Measurements from ENCODE around the gene YAF2. TPM values are rescaled to one million over a fixed set of nuclear protein-coding genes. Genes with fewer than 3 reads are reported as not detected.

Gene YAF2
- total RNA-seq, 1 experiment from 2014 or later = 15.0 TPM

DNA sequence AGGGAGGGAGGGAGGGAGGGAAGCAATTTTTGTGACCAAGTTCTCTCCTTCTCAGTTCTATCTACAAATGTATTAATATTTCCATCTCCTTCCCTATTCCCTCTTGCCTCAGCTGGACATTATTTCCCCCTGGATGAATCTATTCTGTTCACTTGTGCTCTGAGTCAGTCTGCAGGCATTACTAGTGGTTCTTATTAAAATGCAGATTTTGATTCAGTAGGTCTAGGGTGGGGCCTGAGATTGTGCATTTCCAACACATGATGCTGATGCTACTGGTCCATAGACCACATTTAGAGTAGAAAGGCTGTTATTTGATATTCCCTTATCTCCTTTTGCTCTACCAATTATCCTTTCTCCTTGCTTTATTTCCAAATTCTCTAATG, 40.1 kb upstream of the YAF2 start:
- Histone ChIP-seq H2AFZ (ENCODE audit: low read depth, low read length, poor library complexity, severe bottlenecking) (no peak overlapping the region), H3K36me3 (ENCODE audit: control insufficient read depth in 1 of 2, insufficient read depth in 2 of 2, low read length in 2 of 2) (no peaks in the 10 kb centered on the region), H3K27me3 (ENCODE audit: insufficient read depth, low read length) (no peaks in the 10 kb centered on the region), H3K9me3 (ENCODE audit: control insufficient read depth in 1 of 2, insufficient read depth in 1 of 2, low read depth in 1 of 2, low read length in 2 of 2) (no peaks in the 10 kb centered on the region), H3K9ac (ENCODE audit: low read length) (no peak overlapping the region), H3K4me1 (ENCODE audit: control insufficient read depth in 1 of 2, insufficient read depth in 2 of 2, low read length in 2 of 2) (no peaks in the 10 kb centered on the region), H3K79me2 (ENCODE audit: insufficient read depth, low read length) (no peaks in the 10 kb centered on the region), H3K4me3 (replicated peaks in 1 of 2; ENCODE audit: low read depth in 1 of 2, low read length in 2 of 2) (no peak overlapping the region), H3K9me2 (ENCODE audit: insufficient read depth) (no peaks in the 10 kb centered on the region), H3K4me2 (ENCODE audit: low read length) (no peak overlapping the region), H4K20me1 (ENCODE audit: insufficient read depth) (no peaks in the 10 kb centered on the region), H3K27ac (ENCODE audit: low read depth, low read length) (no peak overlapping the region)
- intact Hi-C loops (cut with micrococcal nuclease) = loop anchor here (5.0 kb wide), 1 partner anchor 289 kb away; no protein-coding TSS in a partner anchor
- no peak for ATAC-seq
- TF ChIP-seq ZFX (IDR thresholded peaks at IDR 0.05) (no peak), EGR1 (IDR thresholded peaks at IDR 0.05; ENCODE audit: low read depth) (no peak), CTCF (IDR thresholded peaks at IDR 0.05 in 2 of 3, conservative IDR thresholded peaks at IDR 0.05 in 1 of 3; ENCODE audit: borderline replicate concordance in 1 of 3, insufficient read depth in 1 of 3, low read depth in 2 of 3, low read length in 2 of 3) (no peak), CEBPB (IDR thresholded peaks at IDR 0.05; ENCODE audit: low read depth) (no peak), SP1 (IDR thresholded peaks at IDR 0.05; ENCODE audit: low read depth) (no peak), EZH2phosphoT487 (IDR thresholded peaks at IDR 0.05; ENCODE audit: borderline replicate concordance) (no peak), FOSL1 (IDR thresholded peaks at IDR 0.05; ENCODE audit: low read depth) (no peak), SRF (IDR thresholded peaks at IDR 0.05; ENCODE audit: low read depth) (no peak), YY1 (IDR thresholded peaks at IDR 0.05; ENCODE audit: extremely low read depth, insufficient replicate concordance, low read depth, low read length) (no peak), ZNF274 (IDR thresholded peaks at IDR 0.05; ENCODE audit: low read depth, low read length) (no peak), CBX3 (IDR thresholded peaks at IDR 0.05; ENCODE audit: low read depth) (no peak), EZH2 (IDR thresholded peaks at IDR 0.05) (no peak), RAD21 (IDR thresholded peaks at IDR 0.05; ENCODE audit: low read depth) (no peak), JUND (IDR thresholded peaks at IDR 0.05) (no peak), REST (IDR thresholded peaks at IDR 0.05; ENCODE audit: low read depth) (no peak)
- TF ChIP-seq, protein P1, sequence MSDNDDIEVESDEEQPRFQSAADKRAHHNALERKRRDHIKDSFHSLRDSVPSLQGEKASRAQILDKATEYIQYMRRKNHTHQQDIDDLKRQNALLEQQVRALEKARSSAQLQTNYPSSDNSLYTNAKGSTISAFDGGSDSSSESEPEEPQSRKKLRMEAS (IDR thresholded peaks at IDR 0.05) = no peak
- TF ChIP-seq, protein P2, sequence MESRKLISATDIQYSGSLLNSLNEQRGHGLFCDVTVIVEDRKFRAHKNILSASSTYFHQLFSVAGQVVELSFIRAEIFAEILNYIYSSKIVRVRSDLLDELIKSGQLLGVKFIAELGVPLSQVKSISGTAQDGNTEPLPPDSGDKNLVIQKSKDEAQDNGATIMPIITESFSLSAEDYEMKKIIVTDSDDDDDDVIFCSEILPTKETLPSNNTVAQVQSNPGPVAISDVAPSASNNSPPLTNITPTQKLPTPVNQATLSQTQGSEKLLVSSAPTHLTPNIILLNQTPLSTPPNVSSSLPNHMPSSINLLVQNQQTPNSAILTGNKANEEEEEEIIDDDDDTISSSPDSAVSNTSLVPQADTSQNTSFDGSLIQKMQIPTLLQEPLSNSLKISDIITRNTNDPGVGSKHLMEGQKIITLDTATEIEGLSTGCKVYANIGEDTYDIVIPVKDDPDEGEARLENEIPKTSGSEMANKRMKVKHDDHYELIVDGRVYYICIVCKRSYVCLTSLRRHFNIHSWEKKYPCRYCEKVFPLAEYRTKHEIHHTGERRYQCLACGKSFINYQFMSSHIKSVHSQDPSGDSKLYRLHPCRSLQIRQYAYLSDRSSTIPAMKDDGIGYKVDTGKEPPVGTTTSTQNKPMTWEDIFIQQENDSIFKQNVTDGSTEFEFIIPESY (IDR thresholded peaks at IDR 0.05; ENCODE audit: extremely low read depth, insufficient replicate concordance, low read length) = no peak
- DNase-seq (ENCODE audit: low read depth, low spot score) = no peak
- POLR2A ChIA-PET = no interaction called here
- CTCF ChIA-PET = no interaction called here
- RAD21 ChIA-PET (ENCODE audit: low non-redundant PET in 1 of 2, low total read pairs in 2 of 2, uncharacterized antibody in 2 of 2, unreplicated experiment in 2 of 2) = no interaction called here
- no TSS peak for BruUV-seq (replicated peaks)
